NT2/D1 (cell line): Measurements from ENCODE around the gene PRDM4.

Experiments used
- YY1 ChIP-seq: IDR thresholded peaks from 2 replicates; pipeline ENCODE4 v1.6.1; 2011; ENCODE audit not compliant: insufficient read length, insufficient read depth
- ZNF274 ChIP-seq: IDR thresholded peaks from 2 replicates; pipeline ENCODE4 v1.6.1; 2011; ENCODE audit warnings: mild to moderate bottlenecking, low read depth, low read length

DNA sequence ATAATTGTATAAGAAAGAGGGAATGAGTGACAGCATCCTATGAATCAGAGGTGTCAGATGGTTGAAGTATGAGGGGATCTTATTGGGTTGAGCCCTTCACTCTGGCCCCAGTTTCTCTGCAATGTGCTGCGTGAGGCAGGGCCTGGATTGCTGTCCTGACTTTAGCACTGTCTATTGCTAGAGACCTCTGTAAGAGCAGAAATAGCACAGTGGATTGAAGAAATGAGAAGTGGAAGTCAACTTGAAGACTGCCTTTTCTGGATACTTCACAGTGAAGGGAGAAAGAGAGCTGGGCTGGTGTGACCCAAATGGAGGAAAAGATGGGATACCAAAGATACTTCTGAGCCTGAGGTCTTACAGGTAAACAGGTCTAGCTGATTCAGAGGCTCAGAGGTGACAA lies 19.4 kb upstream of the PRDM4 start:
- TF ChIP-seq ZNF274 (no peak), YY1 (no peak)
